HepG2 (cell line): ENCODE measurements around the gene SLC12A5. TPM values are rescaled to one million over a fixed set of nuclear protein-coding genes. Genes with fewer than 3 reads are reported as not detected.
A peak's percentile ranks its signal among the peaks of the same experiment; 100 is the strongest.

Experiments
- CENPT ChIP-seq: sonication (generic); formaldehyde crosslinking; IDR thresholded peaks from 2 replicates; pipeline ENCODE4 v1.8.0; 2022; ENCODE audit warnings: low read depth, mild to moderate bottlenecking, moderate library complexity, missing genetic modification reagents
- EP300 ChIP-seq, 3 experiments: sonication (generic) in 1 of 3; formaldehyde crosslinking in 1 of 3; IDR thresholded peaks; 2 replicates each; pipeline versions ENCODE4 v1.5.1 to v1.6.1; 2011 to 2020; ENCODE audit warnings: low read depth in 2 of 3, low read length in 2 of 3, borderline replicate concordance in 1 of 3, improper control_type of control experiment in 1 of 3, mild to moderate bottlenecking in 1 of 3, missing genetic modification reagents in 1 of 3, moderate library complexity in 1 of 3
- GPN1 ChIP-seq: sonication (generic); formaldehyde crosslinking; IDR thresholded peaks from 2 replicates; pipeline ENCODE4 v1.5.1; 2020; ENCODE audit warnings: missing genetic modification reagents, borderline replicate concordance
- LBX2 ChIP-seq: sonication (generic); formaldehyde crosslinking; IDR thresholded peaks from 2 replicates; pipeline ENCODE4 v1.5.0; 2020; ENCODE audit warnings: missing genetic modification reagents, mild to moderate bottlenecking, borderline replicate concordance
- MXD1 ChIP-seq: sonication (generic); formaldehyde crosslinking; IDR thresholded peaks from 2 replicates; pipeline ENCODE4 v1.4.0; 2020; ENCODE audit warnings: mild to moderate bottlenecking, missing genetic modification reagents
- NR1H2 ChIP-seq: sonication (generic); formaldehyde crosslinking; IDR thresholded peaks from 2 replicates; pipeline ENCODE4 v1.8.1; 2022; ENCODE audit warnings: low read depth, missing genetic modification reagents, borderline replicate concordance
- POGK ChIP-seq: sonication (generic); formaldehyde crosslinking; conservative IDR thresholded peaks from 2 replicates; pipeline ENCODE4 v1.8.0; 2022; ENCODE audit warnings: mild to moderate bottlenecking, moderate library complexity, missing genetic modification reagents
- POLR2A ChIP-seq, 2 experiments: IDR thresholded peaks; 2 replicates each; pipeline ENCODE4 v1.6.1; 2011; ENCODE audit warnings: low read depth in 2 of 2, low read length in 2 of 2, mild to moderate bottlenecking in 1 of 2, moderate library complexity in 1 of 2; ENCODE audit not compliant: insufficient read depth in 1 of 2
- RARA ChIP-seq: IDR thresholded peaks from 2 replicates; pipeline ENCODE4 v1.6.1; 2016; ENCODE audit warnings: missing genetic modification reagents, missing compliant biosample characterization
- SMAD3 ChIP-seq: sonication (generic); formaldehyde crosslinking; IDR thresholded peaks from 2 replicates; pipeline ENCODE4 v1.4.0; 2020; ENCODE audit warnings: missing genetic modification reagents
- SMYD3 ChIP-seq: sonication (generic); formaldehyde crosslinking; IDR thresholded peaks from 2 replicates; pipeline ENCODE4 v1.8.1; 2023; ENCODE audit warnings: mild to moderate bottlenecking, missing genetic modification reagents
- SOX5 ChIP-seq: IDR thresholded peaks from 2 replicates; pipeline ENCODE4 v1.6.1; 2016; ENCODE audit warnings: borderline replicate concordance
- STAT5B ChIP-seq: sonication (generic); formaldehyde crosslinking; IDR thresholded peaks from 2 replicates; pipeline ENCODE4 v1.4.0; 2020; ENCODE audit warnings: missing genetic modification reagents
- SUZ12 ChIP-seq: fragments of 150-350 bp; IDR thresholded peaks from 2 replicates; pipeline ENCODE4 v1.6.1; 2014; ENCODE audit warnings: low read depth, low read length
- ZBTB39 ChIP-seq: sonication (generic); formaldehyde crosslinking; IDR thresholded peaks from 2 replicates; pipeline ENCODE4 v1.5.0; 2020; ENCODE audit warnings: missing genetic modification reagents
- ZBTB46 ChIP-seq: sonication (generic); formaldehyde crosslinking; IDR thresholded peaks from 2 replicates; pipeline ENCODE4 v1.4.0; 2020; ENCODE audit warnings: mild to moderate bottlenecking, missing genetic modification reagents, borderline replicate concordance
- ZHX1 ChIP-seq: sonication (generic); formaldehyde crosslinking; IDR thresholded peaks from 2 replicates; pipeline ENCODE4 v1.8.1; 2022; ENCODE audit warnings: low read depth, mild to moderate bottlenecking, missing genetic modification reagents
- ZNF17 ChIP-seq: sonication (generic); formaldehyde crosslinking; IDR thresholded peaks from 2 replicates; pipeline ENCODE4 v1.5.0; 2020; ENCODE audit warnings: mild to moderate bottlenecking, missing genetic modification reagents
- ZNF572 ChIP-seq: sonication (generic); formaldehyde crosslinking; IDR thresholded peaks from 2 replicates; pipeline ENCODE4 v1.5.1; 2020; ENCODE audit warnings: mild to moderate bottlenecking, missing genetic modification reagents
- polyA plus RNA-seq, 8 experiments: library from polyadenylated mRNA; depleted of rRNA in 3 of 8; stranded (reverse) in 7 of 8; unstranded in 1 of 8; fragments of >200 nt; fragmentation: Illumina TruSeq in 4 of 8; extraction: Trizol in 4 of 8; gene quantifications; 2 replicates each; pipeline versions ENCODE4 v1.2.1 to v1.2.3, GENCODE V29; 2011 to 2016; ENCODE audit warnings: low read depth in 4 of 8, missing spikeins in 1 of 8, mixed read lengths in 1 of 8; ENCODE audit not compliant: insufficient read depth in 1 of 8
- total RNA-seq, 5 experiments: library from RNA; depleted of rRNA; stranded (reverse); fragments of >200 nt; fragmentation: Illumina TruSeq; extraction: Trizol; gene quantifications; 2 replicates each; pipeline ENCODE4 v1.2.3, GENCODE V29; 2016; ENCODE audit warnings: low read depth in 1 of 5

Gene SLC12A5
- total and polyA plus RNA-seq, 2 of the 13 experiments (the other 11 are each of a cell fraction or from before 2014, with no cell fraction given) = 4.3 to 5.4 TPM

GRCh38 chr20:46013829-46014516 is 15.0 kb upstream of the SLC12A5 start (continued):
- TF ChIP-seq ZBTB46 (CRISPR knock-in tag) (peak; percentile 81; the same call in 1 of the 2 replicates), SOX5 (peak; percentile 36; the same call in 1 of the 2 replicates), POLR2A (IDR thresholded peaks at IDR 0.05; ENCODE audit: insufficient read depth in 1 of 2, low read depth in 2 of 2, low read length in 2 of 2) (no peak), EP300 (IDR thresholded peaks at IDR 0.05; ENCODE audit: low read depth in 2 of 2, low read length in 2 of 2) (no peak), EP300 (CRISPR knock-in tag; IDR thresholded peaks at IDR 0.05; ENCODE audit: borderline replicate concordance) (0 out of 2 replicates have a peak, but pooled peaks have one; percentile 28), SMAD3 (CRISPR knock-in tag) (no peak), ZHX1 (no peak), ZNF17 (CRISPR knock-in tag) (no peak), LBX2 (CRISPR knock-in tag) (peak; percentile 66; the same call in 1 of the 2 replicates), CENPT (CRISPR knock-in tag) (no peak), MXD1 (CRISPR knock-in tag) (peak; percentile 34), ZBTB39 (CRISPR knock-in tag) (peak; percentile 89), ZNF572 (CRISPR knock-in tag) (no peak), STAT5B (CRISPR knock-in tag) (no peak), RARA (CRISPR knock-in tag) (no peak), GPN1 (CRISPR knock-in tag) (no peak; the same call in 1 of the 2 replicates), NR1H2 (peak; percentile 38; the same call in 1 of the 2 replicates), SUZ12 (no peak; the same call in 1 of the 2 replicates), POGK (CRISPR knock-in tag) (peak; percentile 60; the same call in 1 of the 2 replicates), SMYD3 (CRISPR knock-in tag) (no peak)
